ENCODE measurements around the gene OLFM3. TPM values are rescaled to one million over a fixed set of nuclear protein-coding genes. Genes with fewer than 3 reads are reported as not detected.
A peak's percentile ranks its signal among the peaks of the same experiment; 100 is the strongest.

Gene OLFM3
- total RNA-seq, 1 donor from 2014 or later: 7.5 TPM

GRCh38 chr1:101929343-101929742 lies 67.4 kb downstream of the OLFM3 start:
- Mint-ChIP-seq H3K4me3 (no peak overlapping the region), H3K9me3 (peaks cover 18% of the 10 kb centered on the region), H3K4me1 (peaks cover 22% of the 10 kb centered on the region), H3K27me3 (ENCODE audit: low read depth) (no peaks in the 10 kb centered on the region), H3K27ac (peak overlapping the region; percentile 26), H3K36me3 (peaks cover 4% of the 10 kb centered on the region)
- no peak for TF ChIP-seq CTCF (IDR thresholded peaks at IDR 0.05; ENCODE audit: unreplicated experiment)
- no peak for DNase-seq (ENCODE audit: low spot score in 2 of 2, unreplicated experiment in 2 of 2)

- peaks cover 13% of the 10 kb centered on the region for H3K9me3 Mint-ChIP-seq
- H3K4me3 Mint-ChIP-seq: no peak overlapping the region
- peaks cover 2% of the 10 kb centered on the region for H3K36me3 Mint-ChIP-seq
- no peaks in the 10 kb centered on the region for H3K27me3 Mint-ChIP-seq (ENCODE audit: low read depth)
- peaks cover 22% of the 10 kb centered on the region for H3K4me1 Mint-ChIP-seq
- peak overlapping the region; percentile 15 for H3K27ac Mint-ChIP-seq
- TF ChIP-seq CTCF (IDR thresholded peaks at IDR 0.05; ENCODE audit: unreplicated experiment): no peak
- DNase-seq (ENCODE audit: low spot score in 2 of 2, unreplicated experiment in 2 of 2): no peak
These were observed 67.9 kb downstream of the OLFM3 start for GRCh38 chr1:101928829-101929228.

GRCh38 chr1:101924700-101925099 lies 72.0 kb downstream of the OLFM3 start:
- H3K36me3 Mint-ChIP-seq: no peaks in the 10 kb centered on the region
- H3K27me3 Mint-ChIP-seq (ENCODE audit: low read depth): no peaks in the 10 kb centered on the region
- H3K4me1 Mint-ChIP-seq: peaks cover 21% of the 10 kb centered on the region
- H3K27ac Mint-ChIP-seq: no peak overlapping the region
- H3K4me3 Mint-ChIP-seq: no peak overlapping the region
- TF ChIP-seq CTCF (IDR thresholded peaks at IDR 0.05; ENCODE audit: unreplicated experiment): no peak
- no peak for DNase-seq (ENCODE audit: low spot score in 2 of 2, unreplicated experiment in 2 of 2)
- no peaks in the 10 kb centered on the region for H3K9me3 Mint-ChIP-seq

GRCh38 chr1:101920577-101920976 lies 76.1 kb downstream of the OLFM3 start:
- no peak for TF ChIP-seq CTCF (IDR thresholded peaks at IDR 0.05; ENCODE audit: unreplicated experiment)
- DNase-seq (ENCODE audit: low spot score in 2 of 2, unreplicated experiment in 2 of 2): no peak
- Mint-ChIP-seq H3K4me1 (peaks cover 20% of the 10 kb centered on the region), H3K9me3 (no peaks in the 10 kb centered on the region), H3K4me3 (no peak overlapping the region), H3K27me3 (ENCODE audit: low read depth) (no peaks in the 10 kb centered on the region), H3K36me3 (no peaks in the 10 kb centered on the region), H3K27ac (no peak overlapping the region)

GRCh38 chr1:101918277-101918676 lies 78.4 kb downstream of the OLFM3 start:
- no peak overlapping the region for H3K4me3 Mint-ChIP-seq
- no peak for TF ChIP-seq CTCF (IDR thresholded peaks at IDR 0.05; ENCODE audit: unreplicated experiment)
- H3K36me3 Mint-ChIP-seq: no peaks in the 10 kb centered on the region
- no peaks in the 10 kb centered on the region for H3K9me3 Mint-ChIP-seq
- no peaks in the 10 kb centered on the region for H3K27me3 Mint-ChIP-seq (ENCODE audit: low read depth)
- no peak for DNase-seq (ENCODE audit: low spot score in 2 of 2, unreplicated experiment in 2 of 2)
- H3K27ac Mint-ChIP-seq: no peak overlapping the region
- peaks cover 32% of the 10 kb centered on the region for H3K4me1 Mint-ChIP-seq

- Mint-ChIP-seq H3K27me3 (ENCODE audit: low read depth) (no peaks in the 10 kb centered on the region), H3K9me3 (no peaks in the 10 kb centered on the region), H3K27ac (no peak overlapping the region), H3K36me3 (no peaks in the 10 kb centered on the region), H3K4me3 (no peak overlapping the region), H3K4me1 (peaks cover 35% of the 10 kb centered on the region)
- no peak for DNase-seq (ENCODE audit: low spot score in 2 of 2, unreplicated experiment in 2 of 2)
- no peak for TF ChIP-seq CTCF (IDR thresholded peaks at IDR 0.05; ENCODE audit: unreplicated experiment)
These were observed 81.1 kb downstream of the OLFM3 start for GRCh38 chr1:101915597-101915996.

Data from mesothelial cell of epicardium (in vitro differentiated cells).